Embryonic facial prominence (tissue), 1 donor: ENCODE results near the gene M1AP.

Source experiments
- DNase-seq: peaks from one replicate; pipeline ENCODE4 v3.0.0-alpha.2; 2016; ENCODE audit errors: extremely low spot score

Gene M1AP

DNA sequence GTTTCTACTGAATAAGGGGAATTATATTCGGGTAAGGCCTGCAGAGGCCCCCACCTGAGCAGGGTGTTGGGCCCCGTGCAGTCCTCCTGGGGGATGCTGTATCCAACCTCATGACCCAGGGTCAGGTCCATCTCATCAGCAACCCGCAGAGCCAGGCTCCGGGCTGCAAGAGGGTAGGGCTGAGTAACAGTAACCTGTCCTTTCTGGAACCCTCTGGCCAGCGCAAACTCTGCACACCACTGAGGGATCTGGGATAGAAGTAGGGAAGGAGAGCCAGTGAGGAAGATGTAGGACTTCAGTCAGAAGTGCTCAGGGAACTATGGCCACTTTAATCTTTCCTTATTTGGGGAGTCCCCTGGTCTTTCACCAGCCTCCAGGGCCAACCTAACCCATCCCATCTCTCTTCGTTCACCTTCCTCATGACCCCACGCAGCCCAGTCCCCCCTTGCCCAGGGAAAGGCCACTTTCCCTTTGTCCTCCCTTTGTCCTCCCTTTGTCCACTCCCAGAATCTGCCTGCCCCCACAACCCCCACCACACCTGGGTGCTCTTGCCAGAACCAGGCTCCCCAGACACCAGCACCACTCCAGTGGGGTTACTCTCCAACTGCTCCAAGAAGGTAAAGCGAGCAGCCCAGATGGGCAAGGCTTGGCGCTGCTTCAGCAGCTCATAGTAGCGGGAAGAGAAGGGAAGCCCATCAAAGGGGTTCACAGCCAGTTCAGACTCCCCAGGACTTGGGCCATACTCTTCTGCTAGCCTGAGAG is 123.0 kb downstream of the M1AP start:
- DNase-seq = no peak

GRCh38 chr2:74524005-74524404 is 124.1 kb downstream of the M1AP start:
- no peak for DNase-seq

DNA sequence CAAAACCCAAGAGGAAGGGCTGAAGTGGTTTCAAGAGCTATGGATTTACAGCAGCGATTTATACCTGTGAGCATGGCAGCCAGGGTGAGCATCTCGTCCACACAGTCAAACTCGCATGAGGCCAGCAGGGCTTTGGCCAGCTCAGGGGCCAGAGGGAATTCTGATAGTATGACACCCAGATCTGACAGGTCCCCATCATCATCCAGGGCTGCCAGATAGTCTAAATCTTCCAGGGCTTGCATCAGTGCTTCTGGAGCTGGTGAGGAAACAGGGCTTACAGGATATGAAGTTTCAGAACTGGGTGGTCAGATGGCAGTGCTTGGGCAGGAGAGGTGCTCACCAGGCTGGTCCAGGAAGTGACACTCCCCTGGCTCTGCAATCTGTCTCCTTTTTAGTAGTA is 125.6 kb downstream of the M1AP start:
- no peak for DNase-seq

GRCh38 chr2:74516650-74517049 is 131.5 kb downstream of the M1AP start:
- no peak for DNase-seq

GRCh38 chr2:74515981-74516633 is 132.0 kb downstream of the M1AP start:
- no peak for DNase-seq

DNA sequence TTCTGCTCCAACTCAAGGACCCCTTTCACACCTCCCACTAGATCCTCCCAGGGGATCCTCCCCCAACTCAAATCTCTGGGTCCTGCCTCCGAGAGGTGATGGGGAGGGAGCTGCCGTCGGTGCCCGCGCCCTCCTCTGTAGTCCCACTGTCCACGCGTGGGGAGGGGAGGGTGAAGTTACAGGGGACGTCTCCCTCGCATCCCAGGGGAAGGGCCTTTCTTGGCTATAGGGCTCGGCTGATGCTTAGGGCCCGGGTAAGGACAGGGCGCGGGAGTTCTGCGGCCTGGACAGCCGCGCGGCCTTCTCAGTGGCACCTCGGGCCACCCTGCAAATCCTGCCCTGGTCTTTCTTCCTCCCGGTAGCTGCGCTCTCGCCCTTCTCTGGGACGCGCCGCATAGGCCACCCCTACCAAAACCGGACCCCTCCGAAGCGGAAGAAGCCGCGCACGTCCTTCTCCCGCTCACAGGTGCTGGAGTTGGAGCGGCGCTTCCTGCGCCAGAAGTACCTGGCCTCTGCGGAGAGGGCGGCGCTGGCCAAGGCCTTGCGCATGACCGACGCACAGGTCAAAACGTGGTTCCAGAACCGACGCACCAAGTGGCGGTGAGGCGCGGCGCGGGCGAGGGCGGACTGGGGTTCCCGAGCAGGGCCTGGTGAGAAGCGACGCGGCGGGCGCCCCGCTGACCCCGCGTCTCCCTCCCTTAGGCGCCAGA is 132.7 kb downstream of the M1AP start:
- DNase-seq = no peak

- no peak for DNase-seq
Measured at GRCh38 chr2:74514368-74515270, 133.5 kb downstream of the M1AP start, which contains the start of gene TLX2. Gene TLX2, plus strand, starts transcription at chr2:74514450. Its CDS starts 357 bp downstream, at chr2:74514807.

- no peak for DNase-seq
Measured at GRCh38 chr2:74513605-74514367, 134.3 kb downstream of the M1AP start.

DNA sequence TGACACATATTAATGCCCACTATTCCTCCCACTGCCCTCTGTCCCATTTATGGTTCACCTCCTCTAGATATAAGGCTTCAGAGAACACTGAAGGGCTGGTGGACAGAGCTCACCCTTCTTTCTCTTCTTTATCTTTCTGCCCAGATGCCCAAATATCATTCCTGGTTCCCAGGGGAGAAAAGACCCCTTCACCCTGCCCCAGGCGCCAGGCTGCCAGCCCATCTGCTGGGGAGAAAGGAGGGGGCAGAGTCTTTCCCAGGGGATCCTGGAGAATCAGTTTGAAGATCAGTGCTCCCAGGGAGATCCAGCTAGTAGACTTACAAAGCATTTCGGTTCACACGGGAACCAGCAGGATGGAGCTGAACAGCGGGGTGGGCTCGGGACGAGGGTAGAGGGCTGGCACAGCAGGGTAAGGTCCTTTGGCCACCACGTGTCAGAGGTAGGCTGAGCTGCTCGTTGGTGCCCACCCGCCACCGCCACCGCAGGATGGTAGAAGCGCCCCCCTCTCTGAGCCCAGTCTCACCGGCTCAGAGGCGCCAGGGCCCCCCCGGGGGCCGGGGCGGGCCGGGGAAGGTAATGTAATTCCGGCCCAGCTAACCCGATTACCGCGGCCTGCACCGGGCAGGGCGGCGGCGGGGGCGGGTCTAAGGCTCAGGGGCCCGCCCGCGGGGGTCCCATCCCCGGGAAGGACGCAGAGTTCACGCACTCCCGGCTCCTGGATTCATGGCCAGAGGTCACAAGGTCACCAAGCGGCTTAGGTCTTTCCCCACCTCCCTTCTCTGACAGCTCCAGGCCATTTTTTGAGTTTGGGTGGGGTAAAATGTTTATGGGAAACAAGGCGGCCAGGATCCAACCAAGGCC is 135.2 kb downstream of the M1AP start:
- no peak for DNase-seq

GRCh38 chr2:74511104-74511989 is 136.8 kb downstream of the M1AP start:
- no peak for DNase-seq

DNA sequence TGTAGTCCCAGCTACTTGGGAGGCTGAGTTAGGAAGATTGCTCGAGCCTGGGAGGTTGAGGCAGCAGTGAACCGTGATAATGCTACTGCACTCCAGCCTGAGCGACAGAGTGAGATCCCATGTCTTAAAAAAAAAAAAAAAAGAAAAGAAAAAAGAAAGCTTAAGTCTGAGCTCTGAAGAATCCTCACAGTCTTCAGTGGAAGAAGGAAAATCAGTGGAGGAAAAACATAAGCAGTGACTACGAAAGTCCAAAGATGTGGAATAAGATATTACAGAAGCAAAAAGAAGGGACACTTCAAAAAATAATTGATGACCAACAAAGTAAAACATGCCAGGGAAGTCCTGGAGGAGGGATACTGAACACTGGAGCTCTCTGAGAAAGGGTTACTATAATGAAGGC is 137.9 kb downstream of the M1AP start:
- DNase-seq = no peak

GRCh38 chr2:74507926-74508520 is 140.1 kb downstream of the M1AP start:
- DNase-seq = no peak
